Glutamatergic neuron (in vitro differentiated cells): Measurements from ENCODE around the gene TMC3. TPM values are rescaled to one million over a fixed set of nuclear protein-coding genes. Genes with fewer than 3 reads are reported as not detected.

Source experiments
- DNase-seq: peaks from one replicate; pipeline ENCODE4 v3.0.0; 2022
- H3K27ac Mint-ChIP-seq: one replicate; pipeline ENCODE4 v1.8.0; 2020; ENCODE audit warnings: mild to moderate bottlenecking, mixed read lengths, inconsistent platforms; ENCODE audit not compliant: unreplicated experiment
- H3K27me3 Mint-ChIP-seq: one replicate; pipeline ENCODE4 v1.8.0; 2020; ENCODE audit warnings: mild to moderate bottlenecking, moderate library complexity, mixed read lengths, inconsistent platforms; ENCODE audit not compliant: unreplicated experiment
- H3K36me3 Mint-ChIP-seq: one replicate; pipeline ENCODE4 v1.8.0; 2020; ENCODE audit warnings: mild to moderate bottlenecking, mixed read lengths, inconsistent platforms; ENCODE audit not compliant: unreplicated experiment
- H3K4me1 Mint-ChIP-seq: one replicate; pipeline ENCODE4 v1.8.0; 2020; ENCODE audit warnings: mild to moderate bottlenecking, low read depth, mixed read lengths, inconsistent platforms; ENCODE audit not compliant: unreplicated experiment
- H3K4me3 Mint-ChIP-seq: one replicate; pipeline ENCODE4 v1.8.0; 2020; ENCODE audit warnings: mild to moderate bottlenecking, mixed read lengths, inconsistent platforms; ENCODE audit not compliant: unreplicated experiment
- H3K9me3 Mint-ChIP-seq: one replicate; pipeline ENCODE4 v1.8.0; 2020; ENCODE audit warnings: mild to moderate bottlenecking, moderate library complexity, mixed read lengths, inconsistent platforms; ENCODE audit not compliant: unreplicated experiment
- total RNA-seq: library from RNA; stranded (reverse); fragmentation: NEBNext Ultra II Directional; extraction: Animal tissue kit (Norgen Biotek cat#: 25700); gene quantifications from one replicate; pipeline ENCODE4 v1.2.1, GENCODE V29; 2021; ENCODE audit not compliant: unreplicated experiment
- TF ChIP-seq, protein P1 (sequence below): fragments of 200-600 bp; sonication (generic); IDR thresholded peaks from one replicate; pipeline ENCODE4 v1.5.0; 2021; ENCODE audit not compliant: partially characterized antibody, unreplicated experiment

TMC3 gene
- total RNA-seq, 1 donor from 2014 or later, result not detected

GRCh38 chr15:81360491-81360890, 13.5 kb downstream of the TMC3 start:
- Mint-ChIP-seq H3K4me1 (no peaks in the 10 kb centered on the region), H3K27ac (no peak overlapping the region), H3K4me3 (no peak overlapping the region), H3K27me3 (peaks cover 2% of the 10 kb centered on the region), H3K36me3 (no peaks in the 10 kb centered on the region), H3K9me3 (peaks cover 1% of the 10 kb centered on the region)
- DNase-seq, result no peak
- TF ChIP-seq, protein P1, sequence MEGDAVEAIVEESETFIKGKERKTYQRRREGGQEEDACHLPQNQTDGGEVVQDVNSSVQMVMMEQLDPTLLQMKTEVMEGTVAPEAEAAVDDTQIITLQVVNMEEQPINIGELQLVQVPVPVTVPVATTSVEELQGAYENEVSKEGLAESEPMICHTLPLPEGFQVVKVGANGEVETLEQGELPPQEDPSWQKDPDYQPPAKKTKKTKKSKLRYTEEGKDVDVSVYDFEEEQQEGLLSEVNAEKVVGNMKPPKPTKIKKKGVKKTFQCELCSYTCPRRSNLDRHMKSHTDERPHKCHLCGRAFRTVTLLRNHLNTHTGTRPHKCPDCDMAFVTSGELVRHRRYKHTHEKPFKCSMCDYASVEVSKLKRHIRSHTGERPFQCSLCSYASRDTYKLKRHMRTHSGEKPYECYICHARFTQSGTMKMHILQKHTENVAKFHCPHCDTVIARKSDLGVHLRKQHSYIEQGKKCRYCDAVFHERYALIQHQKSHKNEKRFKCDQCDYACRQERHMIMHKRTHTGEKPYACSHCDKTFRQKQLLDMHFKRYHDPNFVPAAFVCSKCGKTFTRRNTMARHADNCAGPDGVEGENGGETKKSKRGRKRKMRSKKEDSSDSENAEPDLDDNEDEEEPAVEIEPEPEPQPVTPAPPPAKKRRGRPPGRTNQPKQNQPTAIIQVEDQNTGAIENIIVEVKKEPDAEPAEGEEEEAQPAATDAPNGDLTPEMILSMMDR, result no peak

DNA sequence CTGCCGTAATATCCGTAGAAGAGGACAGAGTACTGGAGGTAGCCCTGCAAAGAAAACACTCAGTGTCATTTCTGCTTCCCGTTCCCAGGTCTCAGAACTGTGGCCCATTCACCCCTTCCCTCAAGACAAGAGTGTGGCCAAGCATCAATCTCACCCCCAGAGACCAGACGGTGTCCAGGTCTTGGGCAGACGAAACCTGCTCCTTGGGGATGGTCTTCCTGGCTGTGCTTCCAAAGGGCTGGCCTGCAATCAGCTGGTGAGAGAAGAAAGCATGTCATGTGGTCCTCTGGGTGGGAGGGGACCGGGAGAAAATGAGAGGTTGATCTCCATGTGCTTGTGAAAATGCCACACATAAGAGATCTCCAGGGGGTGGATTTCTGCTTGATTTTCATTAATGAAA, 15.8 kb downstream of the TMC3 start:
- peaks cover 4% of the 10 kb centered on the region for H3K9me3 Mint-ChIP-seq

GRCh38 chr15:81357180-81357686, 16.8 kb downstream of the TMC3 start:
- Mint-ChIP-seq H3K27ac (peak overlapping the region; percentile 7), H3K27me3 (peaks cover 2% of the 10 kb centered on the region), H3K36me3 (no peaks in the 10 kb centered on the region), H3K4me1 (no peaks in the 10 kb centered on the region), H3K9me3 (peaks cover 4% of the 10 kb centered on the region), H3K4me3 (no peak overlapping the region)
- TF ChIP-seq, protein P1, result no peak
- no peak for DNase-seq

More for the DNA sequence above, 15.8 kb downstream of the TMC3 start:
- H3K36me3 Mint-ChIP-seq, result no peaks in the 10 kb centered on the region
- H3K4me1 Mint-ChIP-seq, result no peaks in the 10 kb centered on the region
- no peak for DNase-seq
- H3K27ac Mint-ChIP-seq, result no peak overlapping the region
- no peak overlapping the region for H3K4me3 Mint-ChIP-seq
- TF ChIP-seq, protein P1, result no peak
- H3K27me3 Mint-ChIP-seq, result no peaks in the 10 kb centered on the region

- no peak overlapping the region for H3K27ac Mint-ChIP-seq
- TF ChIP-seq, protein P1, result no peak
- H3K4me1 Mint-ChIP-seq, result peaks cover 5% of the 10 kb centered on the region
- no peak overlapping the region for H3K4me3 Mint-ChIP-seq
- peaks cover 2% of the 10 kb centered on the region for H3K27me3 Mint-ChIP-seq
- no peaks in the 10 kb centered on the region for H3K36me3 Mint-ChIP-seq
- H3K9me3 Mint-ChIP-seq, result peaks cover 3% of the 10 kb centered on the region
- DNase-seq, result no peak
Observed at GRCh38 chr15:81356252-81356651, 17.8 kb downstream of the TMC3 start.

GRCh38 chr15:81351651-81352050, 22.4 kb downstream of the TMC3 start:
- Mint-ChIP-seq H3K27me3 (peaks cover 2% of the 10 kb centered on the region), H3K36me3 (no peaks in the 10 kb centered on the region), H3K4me1 (peaks cover 5% of the 10 kb centered on the region), H3K9me3 (peaks cover 3% of the 10 kb centered on the region), H3K4me3 (no peak overlapping the region), H3K27ac (no peak overlapping the region)
- TF ChIP-seq, protein P1, result no peak
- no peak for DNase-seq
